HepG2 (cell line): Measurements from ENCODE around the gene FAM228B. TPM values are rescaled to one million over a fixed set of nuclear protein-coding genes. Genes with fewer than 3 reads are reported as not detected.

Experiments
- ATF7 ChIP-seq, 2 experiments: fragments of 450-650 bp in 1 of 2; sonication (generic) in 1 of 2; formaldehyde crosslinking in 1 of 2; IDR thresholded peaks; 2 replicates each; pipeline versions ENCODE4 v1.4.0 to v1.6.1; 2016 to 2020; ENCODE audit warnings: antibody characterized with exemption in 1 of 2, mild to moderate bottlenecking in 1 of 2, missing genetic modification reagents in 1 of 2
- DNMT3B ChIP-seq: conservative IDR thresholded peaks from 2 replicates; pipeline ENCODE4 v1.6.1; 2016; ENCODE audit warnings: missing biosample characterization, control low read depth
- FOXJ3 ChIP-seq: sonication (generic); formaldehyde crosslinking; IDR thresholded peaks from 2 replicates; pipeline ENCODE4 v1.4.0; 2020; ENCODE audit warnings: missing genetic modification reagents, mild to moderate bottlenecking, borderline replicate concordance
- ISL2 ChIP-seq: sonication (generic); formaldehyde crosslinking; IDR thresholded peaks from 2 replicates; pipeline ENCODE4 v1.5.0; 2020; ENCODE audit warnings: missing genetic modification reagents
- NFRKB ChIP-seq: fragments of 450-650 bp; IDR thresholded peaks from 2 replicates; pipeline ENCODE4 v1.6.1; 2017
- TEAD3 ChIP-seq: optimal IDR thresholded peaks from 2 replicates; pipeline ENCODE3; 2016; ENCODE audit warnings: borderline replicate concordance
- ZFP37 ChIP-seq: sonication (generic); formaldehyde crosslinking; IDR thresholded peaks from 2 replicates; pipeline ENCODE4 v1.4.0; 2020; ENCODE audit warnings: missing genetic modification reagents, borderline replicate concordance
- ZNF143 ChIP-seq: sonication (generic); formaldehyde crosslinking; IDR thresholded peaks from 2 replicates; pipeline ENCODE4 v1.4.0; 2020; ENCODE audit warnings: missing genetic modification reagents
- ZNF652 ChIP-seq: IDR thresholded peaks from 2 replicates; pipeline ENCODE4 v1.6.1; 2016; ENCODE audit warnings: low read depth, borderline replicate concordance
- ZNF724P ChIP-seq: sonication (generic); formaldehyde crosslinking; IDR thresholded peaks from 2 replicates; pipeline ENCODE4 v1.8.0; 2022; ENCODE audit warnings: missing genetic modification reagents, borderline replicate concordance
- ZNF883 ChIP-seq: sonication (generic); formaldehyde crosslinking; IDR thresholded peaks from 2 replicates; pipeline ENCODE4 v1.5.1; 2020; ENCODE audit warnings: mild to moderate bottlenecking, missing genetic modification reagents; ENCODE audit errors: not compliant biosample characterization
- polyA plus RNA-seq, 8 experiments: library from polyadenylated mRNA; depleted of rRNA in 3 of 8; stranded (reverse) in 7 of 8; unstranded in 1 of 8; fragments of >200 nt; fragmentation: Illumina TruSeq in 4 of 8; extraction: Trizol in 4 of 8; gene quantifications; 2 replicates each; pipeline versions ENCODE4 v1.2.1 to v1.2.3, GENCODE V29; 2011 to 2016; ENCODE audit warnings: low read depth in 4 of 8, missing spikeins in 1 of 8, mixed read lengths in 1 of 8; ENCODE audit not compliant: insufficient read depth in 1 of 8
- total RNA-seq, 5 experiments: library from RNA; depleted of rRNA; stranded (reverse); fragments of >200 nt; fragmentation: Illumina TruSeq; extraction: Trizol; gene quantifications; 2 replicates each; pipeline ENCODE4 v1.2.3, GENCODE V29; 2016; ENCODE audit warnings: low read depth in 1 of 5
- TF ChIP-seq, protein P1 (sequence below): sonication (generic); formaldehyde crosslinking; IDR thresholded peaks from 2 replicates; pipeline ENCODE4 v1.4.0; 2020; ENCODE audit warnings: low read depth, mild to moderate bottlenecking, missing genetic modification reagents
- TF ChIP-seq, protein P2 (sequence below): sonication (generic); formaldehyde crosslinking; IDR thresholded peaks from 2 replicates; pipeline ENCODE4 v1.4.0; 2020; ENCODE audit warnings: missing genetic modification reagents, borderline replicate concordance
- TF ChIP-seq, protein P3 (sequence below): sonication (generic); formaldehyde crosslinking; IDR thresholded peaks from 2 replicates; pipeline ENCODE4 v1.4.0; 2020; ENCODE audit warnings: missing genetic modification reagents
- TF ChIP-seq, protein P4 (sequence below), 2 experiments: sonication (generic) in 1 of 2; formaldehyde crosslinking in 1 of 2; IDR thresholded peaks; 2 replicates each; pipeline versions ENCODE4 v1.5.1 to v1.6.1; 2011 to 2020; ENCODE audit warnings: borderline replicate concordance in 1 of 2, low read depth in 1 of 2, low read length in 1 of 2, mild to moderate bottlenecking in 1 of 2, missing genetic modification reagents in 1 of 2, moderate library complexity in 1 of 2

The FAM228B gene
- total and polyA plus RNA-seq, 2 of the 13 experiments (the other 11 are each of a cell fraction or from before 2014, with no cell fraction given): 0.79 to 1.1 TPM

DNA sequence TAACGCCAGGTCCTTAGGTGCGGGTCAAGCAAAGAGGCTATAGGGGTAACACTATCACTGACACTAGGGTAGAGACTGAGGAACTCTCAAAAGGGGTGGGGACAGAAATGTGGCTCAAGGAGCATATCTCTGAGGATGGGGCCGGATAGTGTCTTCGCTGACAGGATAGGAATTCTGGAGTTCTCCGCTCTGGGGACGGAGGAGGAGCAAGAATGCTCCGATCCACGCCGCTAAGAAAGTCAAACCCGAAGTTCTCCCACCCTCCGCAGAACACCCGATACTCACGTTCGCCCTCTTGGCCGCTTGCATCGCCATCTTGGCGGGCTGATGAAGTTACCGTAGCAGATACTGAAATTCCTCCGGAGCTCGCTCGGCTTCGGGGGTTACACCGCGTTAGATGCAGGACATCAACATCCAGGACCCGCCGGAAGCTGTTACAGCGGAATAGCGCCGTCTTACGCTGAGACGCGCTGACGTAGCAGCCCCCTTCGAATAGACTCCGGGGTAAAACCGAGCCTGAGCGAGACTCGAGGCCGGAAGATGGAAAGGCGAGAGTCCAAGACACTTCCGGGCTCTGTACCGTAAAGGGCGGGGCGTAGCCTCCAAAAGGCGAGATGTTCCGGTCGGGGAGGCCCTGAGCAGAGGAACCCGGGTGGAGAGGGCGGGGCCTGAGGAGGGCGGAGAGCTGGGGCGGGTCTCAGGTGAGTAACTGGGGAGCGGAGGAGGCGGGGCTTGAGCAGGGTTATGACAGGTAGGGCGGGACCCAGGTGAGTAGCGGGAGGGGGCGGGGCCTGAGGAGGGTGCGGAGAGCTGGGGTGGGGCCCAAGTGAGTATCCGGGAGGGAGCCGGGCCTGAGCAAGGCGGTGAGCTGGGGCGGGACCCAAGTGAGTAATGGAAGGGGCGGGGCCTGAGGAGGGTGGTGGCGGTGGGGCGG, 47.1 kb upstream of the FAM228B start, which contains the start of gene SF3B6 (continued):
- TF ChIP-seq ZNF652 (peak; percentile 47; the same call in 1 of the 2 replicates), ISL2 (CRISPR knock-in tag) (peak; percentile 93), ZFP37 (no peak), ZNF724P (CRISPR knock-in tag) (peak; percentile 79; the same call in 1 of the 2 replicates), FOXJ3 (CRISPR knock-in tag) (peak; percentile 94), ZNF143 (CRISPR knock-in tag) (peak; percentile 75), ATF7 (IDR thresholded peaks at IDR 0.05) (peak; percentile 57; the same call in 1 of the 2 replicates), ATF7 (CRISPR knock-in tag; IDR thresholded peaks at IDR 0.05) (peak; percentile 92), NFRKB (no peak), DNMT3B (CRISPR knock-in tag) (peak; percentile 96), TEAD3 (peak; percentile 89), ZNF883 (CRISPR knock-in tag) (peak; percentile 93)
- TF ChIP-seq, protein P1, sequence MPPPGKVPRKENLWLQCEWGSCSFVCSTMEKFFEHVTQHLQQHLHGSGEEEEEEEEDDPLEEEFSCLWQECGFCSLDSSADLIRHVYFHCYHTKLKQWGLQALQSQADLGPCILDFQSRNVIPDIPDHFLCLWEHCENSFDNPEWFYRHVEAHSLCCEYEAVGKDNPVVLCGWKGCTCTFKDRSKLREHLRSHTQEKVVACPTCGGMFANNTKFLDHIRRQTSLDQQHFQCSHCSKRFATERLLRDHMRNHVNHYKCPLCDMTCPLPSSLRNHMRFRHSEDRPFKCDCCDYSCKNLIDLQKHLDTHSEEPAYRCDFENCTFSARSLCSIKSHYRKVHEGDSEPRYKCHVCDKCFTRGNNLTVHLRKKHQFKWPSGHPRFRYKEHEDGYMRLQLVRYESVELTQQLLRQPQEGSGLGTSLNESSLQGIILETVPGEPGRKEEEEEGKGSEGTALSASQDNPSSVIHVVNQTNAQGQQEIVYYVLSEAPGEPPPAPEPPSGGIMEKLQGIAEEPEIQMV (CRISPR knock-in tag): peak; percentile 72; the same call in 1 of the 2 replicates
- TF ChIP-seq, protein P2, sequence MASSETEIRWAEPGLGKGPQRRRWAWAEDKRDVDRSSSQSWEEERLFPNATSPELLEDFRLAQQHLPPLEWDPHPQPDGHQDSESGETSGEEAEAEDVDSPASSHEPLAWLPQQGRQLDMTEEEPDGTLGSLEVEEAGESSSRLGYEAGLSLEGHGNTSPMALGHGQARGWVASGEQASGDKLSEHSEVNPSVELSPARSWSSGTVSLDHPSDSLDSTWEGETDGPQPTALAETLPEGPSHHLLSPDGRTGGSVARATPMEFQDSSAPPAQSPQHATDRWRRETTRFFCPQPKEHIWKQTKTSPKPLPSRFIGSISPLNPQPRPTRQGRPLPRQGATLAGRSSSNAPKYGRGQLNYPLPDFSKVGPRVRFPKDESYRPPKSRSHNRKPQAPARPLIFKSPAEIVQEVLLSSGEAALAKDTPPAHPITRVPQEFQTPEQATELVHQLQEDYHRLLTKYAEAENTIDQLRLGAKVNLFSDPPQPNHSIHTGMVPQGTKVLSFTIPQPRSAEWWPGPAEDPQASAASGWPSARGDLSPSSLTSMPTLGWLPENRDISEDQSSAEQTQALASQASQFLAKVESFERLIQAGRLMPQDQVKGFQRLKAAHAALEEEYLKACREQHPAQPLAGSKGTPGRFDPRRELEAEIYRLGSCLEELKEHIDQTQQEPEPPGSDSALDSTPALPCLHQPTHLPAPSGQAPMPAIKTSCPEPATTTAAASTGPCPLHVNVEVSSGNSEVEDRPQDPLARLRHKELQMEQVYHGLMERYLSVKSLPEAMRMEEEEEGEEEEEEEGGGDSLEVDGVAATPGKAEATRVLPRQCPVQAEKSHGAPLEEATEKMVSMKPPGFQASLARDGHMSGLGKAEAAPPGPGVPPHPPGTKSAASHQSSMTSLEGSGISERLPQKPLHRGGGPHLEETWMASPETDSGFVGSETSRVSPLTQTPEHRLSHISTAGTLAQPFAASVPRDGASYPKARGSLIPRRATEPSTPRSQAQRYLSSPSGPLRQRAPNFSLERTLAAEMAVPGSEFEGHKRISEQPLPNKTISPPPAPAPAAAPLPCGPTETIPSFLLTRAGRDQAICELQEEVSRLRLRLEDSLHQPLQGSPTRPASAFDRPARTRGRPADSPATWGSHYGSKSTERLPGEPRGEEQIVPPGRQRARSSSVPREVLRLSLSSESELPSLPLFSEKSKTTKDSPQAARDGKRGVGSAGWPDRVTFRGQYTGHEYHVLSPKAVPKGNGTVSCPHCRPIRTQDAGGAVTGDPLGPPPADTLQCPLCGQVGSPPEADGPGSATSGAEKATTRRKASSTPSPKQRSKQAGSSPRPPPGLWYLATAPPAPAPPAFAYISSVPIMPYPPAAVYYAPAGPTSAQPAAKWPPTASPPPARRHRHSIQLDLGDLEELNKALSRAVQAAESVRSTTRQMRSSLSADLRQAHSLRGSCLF (CRISPR knock-in tag): no peak
- TF ChIP-seq, protein P3, sequence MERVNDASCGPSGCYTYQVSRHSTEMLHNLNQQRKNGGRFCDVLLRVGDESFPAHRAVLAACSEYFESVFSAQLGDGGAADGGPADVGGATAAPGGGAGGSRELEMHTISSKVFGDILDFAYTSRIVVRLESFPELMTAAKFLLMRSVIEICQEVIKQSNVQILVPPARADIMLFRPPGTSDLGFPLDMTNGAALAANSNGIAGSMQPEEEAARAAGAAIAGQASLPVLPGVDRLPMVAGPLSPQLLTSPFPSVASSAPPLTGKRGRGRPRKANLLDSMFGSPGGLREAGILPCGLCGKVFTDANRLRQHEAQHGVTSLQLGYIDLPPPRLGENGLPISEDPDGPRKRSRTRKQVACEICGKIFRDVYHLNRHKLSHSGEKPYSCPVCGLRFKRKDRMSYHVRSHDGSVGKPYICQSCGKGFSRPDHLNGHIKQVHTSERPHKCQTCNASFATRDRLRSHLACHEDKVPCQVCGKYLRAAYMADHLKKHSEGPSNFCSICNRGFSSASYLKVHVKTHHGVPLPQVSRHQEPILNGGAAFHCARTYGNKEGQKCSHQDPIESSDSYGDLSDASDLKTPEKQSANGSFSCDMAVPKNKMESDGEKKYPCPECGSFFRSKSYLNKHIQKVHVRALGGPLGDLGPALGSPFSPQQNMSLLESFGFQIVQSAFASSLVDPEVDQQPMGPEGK: peak; percentile 84
- TF ChIP-seq, protein P4, sequence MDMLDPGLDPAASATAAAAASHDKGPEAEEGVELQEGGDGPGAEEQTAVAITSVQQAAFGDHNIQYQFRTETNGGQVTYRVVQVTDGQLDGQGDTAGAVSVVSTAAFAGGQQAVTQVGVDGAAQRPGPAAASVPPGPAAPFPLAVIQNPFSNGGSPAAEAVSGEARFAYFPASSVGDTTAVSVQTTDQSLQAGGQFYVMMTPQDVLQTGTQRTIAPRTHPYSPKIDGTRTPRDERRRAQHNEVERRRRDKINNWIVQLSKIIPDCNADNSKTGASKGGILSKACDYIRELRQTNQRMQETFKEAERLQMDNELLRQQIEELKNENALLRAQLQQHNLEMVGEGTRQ (IDR thresholded peaks at IDR 0.05; ENCODE audit: low read depth, low read length): no peak
- TF ChIP-seq, protein P4 (CRISPR knock-in tag; IDR thresholded peaks at IDR 0.05; ENCODE audit: borderline replicate concordance): peak; percentile 88; the same call in 1 of the 2 replicates
